ENCODE results near the gene ZNF326. TPM values are rescaled to one million over a fixed set of nuclear protein-coding genes. Genes with fewer than 3 reads are reported as not detected.

Gene ZNF326
- total RNA-seq, 1 experiment from 2014 or later: 39.0 TPM

GRCh38 chr1:89989099-89989498, 5.8 kb upstream of the ZNF326 start:
- H3K27ac Mint-ChIP-seq: no peak overlapping the region
- H2BK12ac ChIP-seq (ENCODE audit: insufficient read length, low read depth, low read length): no peak overlapping the region
- TF ChIP-seq CTCF (conservative IDR thresholded peaks at IDR 0.05): no peak
- H4K20me1 ChIP-seq (ENCODE audit: control insufficient read depth, insufficient read depth, insufficient read length): no peaks in the 10 kb centered on the region
- no peak overlapping the region for H4K91ac ChIP-seq (ENCODE audit: insufficient read length, low read depth, low read length)
- no peaks in the 10 kb centered on the region for H3K4me1 ChIP-seq (ENCODE audit: insufficient read depth, low read length)
- H3K4me2 ChIP-seq (ENCODE audit: insufficient read depth, insufficient read length, low read length): no peak overlapping the region
- no peak overlapping the region for H2AFZ ChIP-seq (ENCODE audit: low read length)
- H3K4ac ChIP-seq (ENCODE audit: low read depth, low read length): no peak overlapping the region
- no peaks in the 10 kb centered on the region for H3K9me3 Mint-ChIP-seq
- H4K8ac ChIP-seq (replicated peaks; ENCODE audit: insufficient read length, low read depth, low read length): no peak overlapping the region
- H3K27me3 ChIP-seq (ENCODE audit: insufficient read depth, low read length): no peaks in the 10 kb centered on the region
- no peaks in the 10 kb centered on the region for H3K9me3 ChIP-seq (ENCODE audit: control insufficient read depth, low read depth, low read length)
- H2AK5ac ChIP-seq (ENCODE audit: insufficient read length, low read length): no peak overlapping the region
- H3K23me2 ChIP-seq (ENCODE audit: insufficient read length, low read depth, low read length, poor library complexity, severe bottlenecking): no peaks in the 10 kb centered on the region
- H2BK15ac ChIP-seq (ENCODE audit: low read depth, low read length): no peak overlapping the region
- H3K4me1 Mint-ChIP-seq: peaks cover 22 to 30% of the 10 kb centered on the region in 2 experiments
- H3K27me3 Mint-ChIP-seq (ENCODE audit: low read depth): no peaks in the 10 kb centered on the region
- H3K9ac ChIP-seq (ENCODE audit: extremely low read depth, insufficient read length, low read length): no peak overlapping the region
- no peak overlapping the region for H3K4me3 Mint-ChIP-seq
- H2BK5ac ChIP-seq (ENCODE audit: insufficient read length, low read length): no peak overlapping the region
- no peak for DNase-seq
- no peaks in the 10 kb centered on the region for H3K79me1 ChIP-seq (ENCODE audit: insufficient read depth, low read depth, low read length, poor library complexity, severe bottlenecking)
- no peak overlapping the region for H3K14ac ChIP-seq (ENCODE audit: insufficient read depth, low read length)
- H2BK120ac ChIP-seq (ENCODE audit: low read depth, low read length, poor library complexity, severe bottlenecking): no peak overlapping the region
- H3T11ph ChIP-seq (ENCODE audit: low read length): no peak overlapping the region
- no peak overlapping the region for H4K5ac ChIP-seq (ENCODE audit: insufficient read length, low read depth, low read length)
- H3K18ac ChIP-seq (ENCODE audit: insufficient read length, low read depth, low read length): no peak overlapping the region
- no peaks in the 10 kb centered on the region for H3K79me2 ChIP-seq (ENCODE audit: insufficient read depth, low read length)
- H3K27ac ChIP-seq (ENCODE audit: insufficient read length, low read depth, low read length): no peak overlapping the region
- no peak overlapping the region for H2BK20ac ChIP-seq (ENCODE audit: low read depth, low read length, poor library complexity, severe bottlenecking)
- H3K56ac ChIP-seq (ENCODE audit: insufficient read length, low read depth, low read length): no peak overlapping the region
- no CpG with 5 or more reads among the region's 23 CpGs for WGBS (ENCODE audit: extremely low coverage, insufficient read length, low lambda C conversion rate)
- H3K23ac ChIP-seq (ENCODE audit: insufficient read length, low read depth, low read length): no peak overlapping the region
- no peaks in the 10 kb centered on the region; a peak in 1 of 7 replicates for H3K36me3 Mint-ChIP-seq (ENCODE audit: insufficient read depth in 1 of 3, low read depth in 3 of 3)

Data from H9 (cell line).